Right lobe of liver (tissue), 4 donors: ENCODE results near the gene UGT1A10.

Experiments
- CTCF ChIP-seq, 4 donors: fragments of 200-600 bp in 3 of 4; fragments of 450-650 bp in 1 of 4; IDR thresholded peaks; one replicate each; pipeline versions ENCODE4 v1.5.1 to v1.8.0; 2016 to 2022; ENCODE audit warnings: antibody characterized with exemption in 4 of 4, mild to moderate bottlenecking in 2 of 4
- POLR2A ChIP-seq: fragments of 450-650 bp; IDR thresholded peaks from one replicate; pipeline ENCODE4 v1.6.1; 2017; ENCODE audit warnings: antibody characterized with exemption, mild to moderate bottlenecking
- donor health status: DM: no; HTN: no; CAD: no.
- donor health status: DM: no; HTN: no; CAD: no.
- donor health status: DM: no; HTN: yes; CAD: no.

GRCh38 chr2:233699424-233700027 is 63.3 kb downstream of the UGT1A10 start:
- TF ChIP-seq CTCF (IDR thresholded peaks at IDR 0.05): no peak
- no peak for TF ChIP-seq POLR2A
